GM18951 (cell line): ENCODE data around the gene TSTD2.

Source experiments
- POLR2A ChIP-seq: IDR thresholded peaks from 4 replicates; pipeline ENCODE4 v1.6.1; 2011; ENCODE audit warnings: mild to moderate bottlenecking; ENCODE audit not compliant: insufficient read length, insufficient read depth; ENCODE audit errors: extremely low read depth
- in situ Hi-C: fragments of 300-500 bp; cut with MboI; formaldehyde crosslinking; loops from one replicate; pipeline ENCODE4 v1.12.0; 2022; ENCODE audit warnings: low sequenced_read_pairs, mixed read lengths, inconsistent platforms; ENCODE audit not compliant: unreplicated experiment

TSTD2 gene

GRCh38 chr9:97557606-97558095 lies 75.5 kb downstream of the TSTD2 start:
- in situ Hi-C loops, result no loop called here
- no peak for TF ChIP-seq POLR2A

GRCh38 chr9:97556721-97557605 lies 76.2 kb downstream of the TSTD2 start:
- in situ Hi-C loops, result no loop called here
- TF ChIP-seq POLR2A, result no peak

- no peak for TF ChIP-seq POLR2A
- in situ Hi-C loops, result no loop called here
These were observed 77.0 kb downstream of the TSTD2 start for GRCh38 chr9:97556036-97556720.

GRCh38 chr9:97555164-97555563 lies 78.0 kb downstream of the TSTD2 start:
- TF ChIP-seq POLR2A, result no peak
- in situ Hi-C loops, result no loop called here

- TF ChIP-seq POLR2A, result no peak
- in situ Hi-C loops, result no loop called here
These were observed 78.5 kb downstream of the TSTD2 start for GRCh38 chr9:97554566-97555075.

- in situ Hi-C loops, result no loop called here
- no peak for TF ChIP-seq POLR2A
These were observed 79.3 kb downstream of the TSTD2 start for GRCh38 chr9:97553841-97554240.

GRCh38 chr9:97553141-97553540 lies 80.0 kb downstream of the TSTD2 start:
- in situ Hi-C loops, result no loop called here
- TF ChIP-seq POLR2A, result no peak

GRCh38 chr9:97551308-97551707 lies 81.9 kb downstream of the TSTD2 start:
- in situ Hi-C loops, result no loop called here
- no peak for TF ChIP-seq POLR2A

- no peak for TF ChIP-seq POLR2A
- in situ Hi-C loops, result no loop called here
These were observed 82.8 kb downstream of the TSTD2 start for GRCh38 chr9:97550386-97550785.
